H7 (cell line): Measurements from ENCODE around the gene KDM4C. TPM values are rescaled to one million over a fixed set of nuclear protein-coding genes. Genes with fewer than 3 reads are reported as not detected.

Experiments used
- DNase-seq: peaks from one replicate; pipeline ENCODE4 v3.0.0; 2012
- H3K27me3 ChIP-seq: 2 replicates; pipeline ENCODE4 v1.6.0; 2011; ENCODE audit warnings: mild to moderate bottlenecking, low read length; ENCODE audit not compliant: control insufficient read depth, insufficient read depth
- H3K36me3 ChIP-seq: replicated peaks from 2 replicates; pipeline ENCODE4 v1.5.1; 2011; ENCODE audit warnings: low read length; ENCODE audit not compliant: control insufficient read depth, insufficient read depth
- H3K4me3 ChIP-seq: 2 replicates; pipeline ENCODE4 v1.5.1; 2011; ENCODE audit warnings: low read depth, mild to moderate bottlenecking, control low read depth, low read length, moderate library complexity; ENCODE audit not compliant: insufficient read depth
- total RNA-seq: library from RNA; depleted of rRNA; stranded (reverse); fragments of >200 nt; shearing (Covaris generic); gene quantifications from 2 replicates; pipeline ENCODE4 v1.2.3, GENCODE V29; 2014

The KDM4C gene
- total RNA-seq, 1 experiment from 2014 or later = 20.9 TPM

DNA sequence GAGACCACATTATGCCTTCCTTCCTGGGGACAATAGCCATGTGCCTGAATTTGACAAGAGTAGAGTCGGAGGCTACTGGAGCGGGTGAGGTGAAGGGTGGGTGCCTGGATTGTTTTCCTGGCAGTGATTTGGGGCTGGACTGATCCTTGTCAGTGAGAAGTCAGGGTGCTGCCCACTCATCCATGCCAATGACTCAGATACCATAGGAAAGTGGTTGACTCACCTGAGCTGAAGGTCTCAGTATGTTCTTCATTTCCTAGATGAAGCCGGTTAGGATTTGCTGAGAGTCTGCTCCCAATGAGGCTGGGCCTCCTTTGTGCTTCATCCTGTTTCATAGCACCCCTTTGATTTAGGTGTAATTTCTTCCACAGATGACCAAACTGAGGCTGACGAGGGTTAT is 366.0 kb downstream of the KDM4C start:
- H3K4me3 ChIP-seq = no peak overlapping the region
- H3K27me3 ChIP-seq = no peaks in the 10 kb centered on the region
- DNase-seq = no peak
- no peaks in the 10 kb centered on the region for H3K36me3 ChIP-seq

DNA sequence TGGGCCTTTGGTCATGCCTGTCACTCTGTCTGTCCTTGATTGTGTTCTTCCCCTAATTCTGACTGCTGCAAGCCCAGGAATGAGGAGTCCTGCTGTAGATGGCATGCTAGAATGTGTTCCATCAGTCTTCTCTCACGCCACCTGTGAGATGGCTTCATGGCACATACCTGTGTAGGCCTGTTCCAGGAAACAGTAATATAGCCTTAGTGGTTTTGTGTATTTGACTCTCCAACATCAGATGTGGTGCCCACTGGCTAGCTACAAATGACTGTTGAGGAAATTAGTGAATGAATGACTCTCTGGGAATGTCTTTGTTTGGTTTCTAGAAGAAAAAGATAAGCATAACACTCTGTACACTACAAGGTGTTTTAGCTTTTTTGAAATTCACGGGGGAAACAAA is 367.5 kb downstream of the KDM4C start:
- Histone ChIP-seq H3K36me3 (no peaks in the 10 kb centered on the region), H3K27me3 (no peaks in the 10 kb centered on the region), H3K4me3 (no peak overlapping the region)
- DNase-seq = no peak

GRCh38 chr9:7129391-7129790 is 371.6 kb downstream of the KDM4C start:
- Histone ChIP-seq H3K4me3 (no peak overlapping the region), H3K36me3 (no peaks in the 10 kb centered on the region), H3K27me3 (no peaks in the 10 kb centered on the region)
- no peak for DNase-seq

GRCh38 chr9:7130266-7130820 is 372.6 kb downstream of the KDM4C start:
- Histone ChIP-seq H3K27me3 (no peaks in the 10 kb centered on the region), H3K36me3 (no peaks in the 10 kb centered on the region), H3K4me3 (no peak overlapping the region)
- DNase-seq = no peak

DNA sequence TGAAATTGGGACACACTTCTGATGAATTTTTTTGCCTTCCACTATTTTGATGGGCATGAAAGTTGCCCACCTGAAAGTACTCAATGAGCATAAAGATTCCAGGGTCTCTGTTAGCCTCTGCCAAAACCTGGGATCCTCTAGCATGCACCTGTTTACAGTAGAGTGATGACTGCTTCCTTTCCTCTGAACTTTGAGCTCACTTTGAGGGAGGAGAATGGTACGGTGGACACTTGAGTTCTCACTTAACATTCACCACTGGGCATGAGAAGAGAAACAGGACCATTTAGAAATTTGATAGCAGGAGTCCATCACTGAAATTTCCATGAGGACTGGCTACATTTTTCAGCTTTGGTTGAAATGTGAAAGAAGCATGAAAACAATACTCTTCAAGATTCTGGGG is 374.8 kb downstream of the KDM4C start:
- Histone ChIP-seq H3K27me3 (no peaks in the 10 kb centered on the region), H3K36me3 (no peaks in the 10 kb centered on the region), H3K4me3 (no peak overlapping the region)
- no peak for DNase-seq

DNA sequence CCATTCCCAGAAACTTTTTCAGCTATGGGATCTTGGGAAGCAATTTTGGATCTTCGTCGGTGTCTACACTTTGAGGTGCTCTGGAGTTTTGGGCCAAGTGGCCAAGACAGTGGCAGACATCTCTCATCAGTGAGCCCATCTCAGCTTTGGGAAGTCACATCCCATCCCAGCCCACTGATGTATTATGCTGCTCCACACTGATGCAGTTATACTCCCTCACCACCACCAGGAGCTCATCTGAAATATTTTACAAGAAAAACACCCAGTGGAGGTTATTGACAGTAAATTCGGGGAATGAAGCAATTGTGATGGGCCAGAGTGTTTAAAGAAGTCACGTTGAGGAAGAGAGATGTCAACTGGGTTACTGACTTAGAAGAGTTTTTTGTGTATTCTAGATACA is 378.0 kb downstream of the KDM4C start:
- Histone ChIP-seq H3K36me3 (no peaks in the 10 kb centered on the region), H3K4me3 (no peak overlapping the region), H3K27me3 (no peaks in the 10 kb centered on the region)
- DNase-seq = no peak

GRCh38 chr9:7137040-7137439 is 379.3 kb downstream of the KDM4C start:
- no peaks in the 10 kb centered on the region for H3K36me3 ChIP-seq
- no peaks in the 10 kb centered on the region for H3K27me3 ChIP-seq
- no peak overlapping the region for H3K4me3 ChIP-seq
- DNase-seq = no peak

GRCh38 chr9:7137571-7137970 is 379.8 kb downstream of the KDM4C start:
- no peaks in the 10 kb centered on the region for H3K36me3 ChIP-seq
- no peak for DNase-seq
- H3K4me3 ChIP-seq = no peak overlapping the region
- no peaks in the 10 kb centered on the region for H3K27me3 ChIP-seq

DNA sequence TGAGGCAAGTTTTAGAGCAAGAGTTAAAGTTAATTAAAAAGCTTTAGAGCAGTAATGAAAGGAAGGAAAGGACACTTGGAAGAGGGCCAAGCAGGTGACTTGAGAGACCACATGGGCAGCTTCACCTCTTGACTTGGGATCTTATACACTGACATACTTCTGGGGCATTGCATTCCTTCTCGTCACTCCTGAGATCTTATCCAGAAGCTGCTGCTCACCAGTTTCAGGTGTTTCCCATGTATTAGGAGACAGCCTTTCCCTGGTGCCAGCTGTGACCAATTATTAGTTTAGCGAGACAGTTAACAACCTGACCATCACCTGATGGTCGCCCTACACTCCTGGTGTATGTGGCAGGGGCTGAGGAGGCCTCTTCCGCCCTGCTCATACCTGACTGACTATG is 382.1 kb downstream of the KDM4C start:
- Histone ChIP-seq H3K36me3 (no peaks in the 10 kb centered on the region), H3K4me3 (no peak overlapping the region), H3K27me3 (no peaks in the 10 kb centered on the region)
- DNase-seq = no peak

- no peak for DNase-seq
- H3K36me3 ChIP-seq = no peaks in the 10 kb centered on the region
Measured at GRCh38 chr9:7140401-7140800, 382.6 kb downstream of the KDM4C start.

DNA sequence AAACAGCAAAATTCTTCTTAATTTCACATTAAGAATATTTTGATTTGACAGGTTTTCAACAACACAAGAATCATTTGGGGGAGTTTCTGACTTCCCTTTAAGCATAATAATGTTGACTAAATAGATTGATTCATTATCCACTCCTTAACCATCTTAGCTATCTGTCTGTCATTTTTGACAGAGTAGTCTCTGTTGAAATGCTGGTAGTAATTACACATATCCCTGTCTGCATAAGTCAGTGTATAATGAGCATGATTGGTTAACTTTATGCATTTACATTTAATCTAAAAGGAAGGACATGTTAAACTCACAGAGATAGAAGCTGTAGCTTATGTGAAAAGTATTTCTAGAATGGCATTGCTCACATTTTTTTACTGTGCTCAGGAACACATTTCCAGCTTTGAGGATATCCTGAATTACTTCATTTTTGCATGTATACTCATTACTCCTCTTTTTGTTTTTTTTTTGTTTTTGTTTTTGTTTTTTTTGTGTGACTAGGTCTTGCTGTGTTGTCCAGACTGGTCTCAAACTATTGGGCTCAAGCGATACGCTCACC is 385.9 kb downstream of the KDM4C start:
- Histone ChIP-seq H3K27me3 (no peaks in the 10 kb centered on the region), H3K36me3 (no peaks in the 10 kb centered on the region), H3K4me3 (no peak overlapping the region)
- no peak for DNase-seq

More at GRCh38 chr9:7140401-7140800, 382.6 kb downstream of the KDM4C start:
- H3K4me3 ChIP-seq = no peak overlapping the region
- no peaks in the 10 kb centered on the region for H3K27me3 ChIP-seq

- no peak overlapping the region for H3K4me3 ChIP-seq
- H3K27me3 ChIP-seq = no peaks in the 10 kb centered on the region
- no peak for DNase-seq
- H3K36me3 ChIP-seq = no peaks in the 10 kb centered on the region
Measured at GRCh38 chr9:7144265-7145046, 386.7 kb downstream of the KDM4C start.

DNA sequence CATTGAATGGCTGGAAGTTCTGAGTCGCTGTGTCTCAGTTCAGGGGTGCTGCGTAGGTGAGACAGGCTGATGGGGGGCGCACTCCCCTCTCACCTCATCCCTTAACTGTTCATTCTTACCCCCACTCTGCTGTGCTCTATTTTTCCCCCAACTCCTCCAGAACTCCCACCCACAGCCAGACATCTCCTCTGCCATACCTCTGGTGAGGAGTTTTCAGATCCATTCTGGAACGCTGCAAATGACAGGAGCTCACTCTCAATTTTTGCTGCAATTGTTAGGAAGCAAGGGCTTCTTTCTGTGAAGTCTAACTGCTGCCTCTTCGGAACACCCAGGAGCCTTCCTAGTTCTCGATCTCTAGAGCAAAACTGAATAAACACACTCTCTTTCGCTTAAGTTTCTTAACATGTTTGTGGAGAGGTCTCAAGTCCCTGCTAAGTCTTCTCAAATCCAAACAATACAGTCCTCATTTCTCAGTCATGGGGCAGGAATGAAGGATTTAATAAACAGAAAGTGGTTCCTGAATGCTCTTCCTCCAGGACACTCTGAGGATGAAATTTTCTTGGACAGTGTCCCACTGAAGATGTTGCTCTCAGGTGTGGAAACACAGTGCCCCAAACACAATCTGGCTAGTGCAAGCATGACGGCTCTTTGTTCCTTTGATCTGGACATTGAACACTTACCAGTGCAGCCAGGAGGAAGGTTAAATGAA is 387.7 kb downstream of the KDM4C start:
- Histone ChIP-seq H3K27me3 (no peaks in the 10 kb centered on the region), H3K4me3 (no peak overlapping the region), H3K36me3 (no peaks in the 10 kb centered on the region)
- DNase-seq = no peak

DNA sequence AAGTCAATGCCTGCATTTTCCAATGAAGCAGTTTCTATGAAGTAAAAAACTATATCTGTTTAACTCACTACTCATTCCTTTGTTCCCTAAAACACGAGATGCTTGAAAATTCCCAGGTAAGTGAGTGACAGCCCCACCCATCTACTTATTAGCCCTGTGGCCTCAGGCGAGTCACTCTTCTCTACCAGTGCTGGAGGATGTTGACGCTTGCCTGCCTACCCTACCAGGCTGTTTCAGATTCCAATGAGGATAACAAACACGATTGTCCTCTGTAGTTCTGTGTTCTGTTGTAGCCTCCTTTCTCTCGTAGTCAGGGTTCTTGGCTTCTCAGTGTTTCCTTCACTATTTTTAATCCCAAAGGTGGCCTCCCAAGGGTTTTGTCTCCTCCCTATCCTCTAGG is 388.8 kb downstream of the KDM4C start:
- no peaks in the 10 kb centered on the region for H3K27me3 ChIP-seq
- no peaks in the 10 kb centered on the region for H3K36me3 ChIP-seq
- DNase-seq = no peak
- H3K4me3 ChIP-seq = no peak overlapping the region
